GM12891 (cell line): Measurements from ENCODE around the gene SMARCAL1.

ENCODE experiments used
- POLR2A ChIP-seq: IDR thresholded peaks from 2 replicates; pipeline ENCODE4 v1.6.1; 2011; ENCODE audit warnings: low read depth, low read length, control low read depth
- POU2F2 ChIP-seq: IDR thresholded peaks from 2 replicates; pipeline ENCODE4 v1.6.1; 2011; ENCODE audit warnings: low read depth, mild to moderate bottlenecking, control low read depth, low read length, moderate library complexity
- TAF1 ChIP-seq: IDR thresholded peaks from 2 replicates; pipeline ENCODE4 v1.6.1; 2011; ENCODE audit warnings: low read depth, low read length, control low read depth

DNA sequence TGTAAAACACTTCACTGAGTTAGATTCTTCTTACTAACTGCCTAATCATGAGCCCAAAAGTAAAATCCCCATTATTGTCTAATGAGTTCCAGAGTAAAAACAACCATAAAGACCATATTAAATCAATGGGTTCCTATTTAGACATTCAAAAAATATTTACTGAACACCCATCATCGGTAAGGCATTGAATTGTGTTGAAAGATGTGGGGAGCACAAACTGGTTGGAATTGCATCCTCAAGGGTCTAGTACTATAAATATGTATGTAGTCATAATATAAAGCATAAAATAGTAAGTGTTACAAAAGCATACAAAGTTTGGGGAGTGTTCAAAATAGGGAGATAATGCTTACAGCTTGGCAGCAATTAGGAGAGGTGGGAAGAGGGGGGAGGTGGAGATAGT, 37.0 kb upstream of the SMARCAL1 start:
- TF ChIP-seq POLR2A (no peak), POU2F2 (no peak), TAF1 (no peak)
